MM.1S (cell line): ENCODE data around the gene CTRB2.

Experiments used
- EZH2phosphoT487 ChIP-seq: fragments of 300-600 bp; sonication (generic); IDR thresholded peaks from 2 replicates; pipeline ENCODE4 v1.6.1; 2018; ENCODE audit warnings: antibody characterized with exemption, low read length
- TF ChIP-seq, protein P1 (sequence below): fragments of 300-600 bp; sonication (generic); IDR thresholded peaks from 2 replicates; pipeline ENCODE4 v1.5.1; 2016; ENCODE audit warnings: antibody characterized with exemption, low read length, mixed read lengths

DNA sequence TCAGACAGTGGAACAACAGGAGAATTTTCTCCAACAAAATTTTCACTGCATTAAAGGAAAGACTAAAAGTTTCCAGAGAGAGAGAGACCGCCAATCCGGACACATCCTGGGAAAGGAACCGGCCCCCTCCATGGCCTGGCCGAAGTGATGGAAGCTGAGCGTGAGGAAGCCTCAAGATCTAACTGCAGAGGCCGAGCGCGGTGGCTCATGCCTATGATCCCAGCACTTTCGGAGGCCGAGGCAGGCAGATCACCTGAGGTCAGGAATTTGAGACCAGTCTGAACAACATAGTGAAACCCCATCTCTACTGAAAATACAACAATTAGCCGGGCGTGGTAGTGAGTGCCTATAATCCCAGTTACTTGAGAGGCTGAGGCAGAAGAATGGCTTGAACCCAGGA is 3.9 kb downstream of the CTRB2 start:
- TF ChIP-seq, protein P1, sequence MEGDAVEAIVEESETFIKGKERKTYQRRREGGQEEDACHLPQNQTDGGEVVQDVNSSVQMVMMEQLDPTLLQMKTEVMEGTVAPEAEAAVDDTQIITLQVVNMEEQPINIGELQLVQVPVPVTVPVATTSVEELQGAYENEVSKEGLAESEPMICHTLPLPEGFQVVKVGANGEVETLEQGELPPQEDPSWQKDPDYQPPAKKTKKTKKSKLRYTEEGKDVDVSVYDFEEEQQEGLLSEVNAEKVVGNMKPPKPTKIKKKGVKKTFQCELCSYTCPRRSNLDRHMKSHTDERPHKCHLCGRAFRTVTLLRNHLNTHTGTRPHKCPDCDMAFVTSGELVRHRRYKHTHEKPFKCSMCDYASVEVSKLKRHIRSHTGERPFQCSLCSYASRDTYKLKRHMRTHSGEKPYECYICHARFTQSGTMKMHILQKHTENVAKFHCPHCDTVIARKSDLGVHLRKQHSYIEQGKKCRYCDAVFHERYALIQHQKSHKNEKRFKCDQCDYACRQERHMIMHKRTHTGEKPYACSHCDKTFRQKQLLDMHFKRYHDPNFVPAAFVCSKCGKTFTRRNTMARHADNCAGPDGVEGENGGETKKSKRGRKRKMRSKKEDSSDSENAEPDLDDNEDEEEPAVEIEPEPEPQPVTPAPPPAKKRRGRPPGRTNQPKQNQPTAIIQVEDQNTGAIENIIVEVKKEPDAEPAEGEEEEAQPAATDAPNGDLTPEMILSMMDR = no peak
- TF ChIP-seq EZH2phosphoT487 = no peak
